ENCODE data around the gene ABCC8.

The ABCC8 gene

GRCh38 chr11:17403980-17404759 lies 72.5 kb downstream of the ABCC8 start:
- TF ChIP-seq GATA3 (IDR thresholded peaks at IDR 0.05; ENCODE audit: low read depth, low read length) (no peak), GATA2 (IDR thresholded peaks at IDR 0.05; ENCODE audit: low read depth, low read length) (no peak)

DNA sequence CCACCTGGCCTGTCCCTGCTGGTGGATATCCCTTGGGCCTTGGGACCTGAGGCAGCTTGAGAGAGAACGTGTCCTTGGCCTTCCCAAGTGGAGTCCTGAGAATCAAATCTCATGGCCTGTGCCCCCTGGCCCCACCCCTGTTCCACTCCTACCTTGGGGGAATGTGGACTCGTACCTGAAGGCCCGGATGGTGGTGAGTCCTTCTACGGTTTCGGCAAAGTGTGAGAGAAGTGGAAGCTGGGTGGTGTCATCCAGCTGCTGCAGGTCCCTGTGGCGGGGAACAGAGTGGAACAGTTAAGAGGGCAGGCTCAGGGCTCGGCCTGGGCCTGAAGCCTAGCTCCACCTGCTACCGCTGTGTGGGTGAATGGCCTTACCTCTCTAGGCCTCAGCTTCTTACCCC lies 74.2 kb downstream of the ABCC8 start:
- no peak for TF ChIP-seq GATA2 (IDR thresholded peaks at IDR 0.05; ENCODE audit: low read depth, low read length)
- no peak for TF ChIP-seq GATA3 (IDR thresholded peaks at IDR 0.05; ENCODE audit: low read depth, low read length)

DNA sequence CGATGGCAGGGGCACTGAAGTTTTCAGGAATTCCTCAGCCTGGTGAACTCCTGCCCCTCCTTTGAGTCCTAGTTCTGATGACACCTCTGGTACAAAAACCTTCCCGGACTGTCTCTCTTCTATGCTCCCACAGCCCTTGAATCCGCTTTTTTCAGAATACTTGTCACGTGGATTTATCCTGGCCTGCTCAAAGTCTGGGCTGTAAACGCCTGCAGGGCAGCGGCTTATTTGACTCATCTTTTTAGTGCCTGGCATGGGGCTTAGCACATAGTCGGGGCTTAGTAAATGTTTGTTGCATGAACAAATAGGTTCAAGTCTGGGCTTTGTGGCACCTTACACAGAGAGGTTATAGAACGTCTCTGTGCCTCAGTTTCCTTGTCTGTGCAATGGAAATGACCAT lies 74.8 kb downstream of the ABCC8 start:
- TF ChIP-seq GATA2 (IDR thresholded peaks at IDR 0.05; ENCODE audit: low read depth, low read length) (no peak), GATA3 (IDR thresholded peaks at IDR 0.05; ENCODE audit: low read depth, low read length) (no peak)

- TF ChIP-seq GATA2 (IDR thresholded peaks at IDR 0.05; ENCODE audit: low read depth, low read length), result no peak
Observed at GRCh38 chr11:17401316-17401715, 75.3 kb downstream of the ABCC8 start.

- TF ChIP-seq GATA3 (IDR thresholded peaks at IDR 0.05; ENCODE audit: low read depth, low read length) (no peak), GATA2 (IDR thresholded peaks at IDR 0.05; ENCODE audit: low read depth, low read length) (no peak)
Observed at GRCh38 chr11:17400048-17400775, 76.4 kb downstream of the ABCC8 start.

GRCh38 chr11:17399236-17399635 lies 77.4 kb downstream of the ABCC8 start:
- TF ChIP-seq GATA2 (IDR thresholded peaks at IDR 0.05; ENCODE audit: low read depth, low read length) (no peak), GATA3 (IDR thresholded peaks at IDR 0.05; ENCODE audit: low read depth, low read length) (no peak)

- TF ChIP-seq GATA2 (IDR thresholded peaks at IDR 0.05; ENCODE audit: low read depth, low read length), result no peak
- TF ChIP-seq GATA3 (IDR thresholded peaks at IDR 0.05; ENCODE audit: low read depth, low read length), result no peak
Observed at GRCh38 chr11:17397311-17398002, 79.2 kb downstream of the ABCC8 start.

DNA sequence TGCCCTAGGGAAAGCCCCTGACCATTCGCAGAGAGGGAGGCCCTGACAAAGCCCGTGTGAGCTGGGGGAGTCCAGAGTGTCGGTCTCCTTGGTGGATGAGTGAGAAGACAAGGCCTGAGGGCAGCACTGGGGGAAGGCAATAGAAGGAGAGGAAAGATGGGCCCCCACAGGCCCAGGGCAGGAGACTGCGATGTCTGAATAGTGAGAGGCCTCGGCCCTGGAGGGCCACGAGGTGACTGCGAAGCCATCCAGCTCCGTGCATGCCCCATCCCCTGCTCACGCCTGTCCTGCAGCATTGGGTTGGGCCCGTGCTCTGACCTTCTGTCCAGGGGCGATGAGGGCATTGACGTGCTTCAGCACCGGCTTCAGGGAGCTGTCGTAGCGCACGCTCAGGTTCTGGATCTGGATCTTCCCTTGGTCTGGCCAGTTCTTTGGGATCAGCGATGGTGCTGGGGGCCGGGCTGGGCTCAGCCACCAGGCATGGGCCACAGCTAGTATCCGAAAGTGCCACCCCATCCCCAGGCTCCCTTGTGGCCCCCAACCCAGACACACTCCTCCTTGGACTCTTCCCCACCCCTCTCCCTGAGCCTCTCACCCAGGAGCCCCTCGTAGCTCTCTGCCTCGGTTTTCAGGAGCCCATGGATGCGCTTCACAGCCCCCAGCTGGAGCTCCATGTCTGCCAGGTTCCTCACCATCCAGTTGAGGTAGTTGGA lies 79.9 kb downstream of the ABCC8 start:
- no peak for TF ChIP-seq GATA3 (IDR thresholded peaks at IDR 0.05; ENCODE audit: low read depth, low read length)
- TF ChIP-seq GATA2 (IDR thresholded peaks at IDR 0.05; ENCODE audit: low read depth, low read length), result no peak

- TF ChIP-seq GATA2 (IDR thresholded peaks at IDR 0.05; ENCODE audit: low read depth, low read length), result no peak
- TF ChIP-seq GATA3 (IDR thresholded peaks at IDR 0.05; ENCODE audit: low read depth, low read length), result no peak
Observed at GRCh38 chr11:17395978-17396377, 80.7 kb downstream of the ABCC8 start.

DNA sequence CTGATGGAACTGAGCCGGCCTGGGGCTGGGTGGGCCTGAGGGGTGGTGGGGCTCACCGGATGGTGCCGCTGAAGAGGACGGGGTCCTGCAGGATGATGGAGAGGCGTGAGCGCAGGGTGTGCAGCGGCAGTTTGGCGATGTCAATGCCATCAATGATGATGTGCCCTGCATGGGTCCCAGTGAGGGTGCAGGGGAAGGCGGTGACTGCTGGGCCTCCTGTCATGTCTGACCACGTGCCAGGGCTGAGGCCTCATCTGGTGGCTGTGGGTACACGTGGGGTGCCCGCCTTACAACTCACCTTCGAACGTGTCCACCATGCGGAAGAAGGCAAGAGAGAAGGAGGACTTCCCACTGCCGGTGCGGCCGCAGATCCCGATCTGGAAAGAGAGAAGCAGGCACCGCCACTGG lies 81.1 kb downstream of the ABCC8 start:
- TF ChIP-seq GATA3 (IDR thresholded peaks at IDR 0.05; ENCODE audit: low read depth, low read length), result no peak
- no peak for TF ChIP-seq GATA2 (IDR thresholded peaks at IDR 0.05; ENCODE audit: low read depth, low read length)

DNA sequence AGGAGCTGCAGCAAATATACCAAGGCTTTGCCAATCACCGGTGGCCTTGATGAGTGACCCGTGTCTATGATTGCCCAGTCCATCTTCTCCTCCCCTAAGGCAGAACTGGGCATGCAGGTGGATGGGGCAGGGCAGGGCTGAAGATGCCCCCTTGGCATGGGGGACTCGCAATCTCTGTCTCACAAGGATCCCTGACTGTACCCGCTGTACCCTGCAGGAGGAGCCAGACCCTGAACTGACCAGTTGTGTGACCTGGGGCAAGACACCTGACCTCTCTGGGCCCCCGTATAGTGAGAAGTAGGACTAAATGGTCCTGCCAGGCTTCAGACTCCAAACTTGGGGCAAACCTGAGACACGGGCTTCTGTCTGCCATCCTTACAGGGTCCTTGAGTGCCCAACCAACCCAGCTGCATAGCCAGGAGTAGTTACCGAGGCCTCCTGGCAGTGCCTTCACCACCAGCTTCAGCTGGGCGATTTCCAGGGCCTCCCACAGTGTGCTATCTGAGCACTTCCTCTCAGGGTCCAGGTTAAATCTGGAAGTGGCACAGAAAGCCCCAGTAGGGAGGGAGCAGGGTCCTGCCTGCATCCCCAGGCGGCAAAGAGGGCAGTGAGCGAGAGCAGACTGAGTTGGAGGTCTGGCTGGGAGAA lies 81.8 kb downstream of the ABCC8 start:
- no peak for TF ChIP-seq GATA3 (IDR thresholded peaks at IDR 0.05; ENCODE audit: low read depth, low read length)
- TF ChIP-seq GATA2 (IDR thresholded peaks at IDR 0.05; ENCODE audit: low read depth, low read length), result no peak

DNA sequence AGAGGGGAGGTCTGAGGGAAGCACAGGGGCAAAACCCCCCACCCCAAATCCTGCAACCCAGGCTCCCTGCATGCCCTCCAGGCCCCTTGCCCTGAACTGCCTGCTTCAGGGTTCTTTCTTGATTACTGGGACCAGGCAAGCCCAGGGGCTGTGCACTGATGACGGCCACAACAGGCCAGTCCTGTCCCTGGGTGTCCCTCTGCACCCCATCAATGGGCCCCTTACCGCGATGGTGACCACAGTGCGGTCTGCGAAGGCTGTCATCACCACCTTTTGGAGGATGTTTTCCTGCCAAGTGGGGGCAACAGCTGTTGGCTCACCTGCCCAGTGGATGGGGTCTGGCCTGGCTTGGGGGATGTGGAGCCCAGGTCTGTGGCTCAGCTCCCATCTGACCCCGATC lies 83.2 kb downstream of the ABCC8 start:
- TF ChIP-seq GATA3 (IDR thresholded peaks at IDR 0.05; ENCODE audit: low read depth, low read length) (no peak), GATA2 (IDR thresholded peaks at IDR 0.05; ENCODE audit: low read depth, low read length) (no peak)

- no peak for TF ChIP-seq GATA2 (IDR thresholded peaks at IDR 0.05; ENCODE audit: low read depth, low read length)
- no peak for TF ChIP-seq GATA3 (IDR thresholded peaks at IDR 0.05; ENCODE audit: low read depth, low read length)
Observed at GRCh38 chr11:17392872-17393271, 83.8 kb downstream of the ABCC8 start.
